MM.1S (cell line): ENCODE data around the gene WDFY1.

Source experiments
- DNase-seq: peaks from one replicate; pipeline ENCODE4 v3.0.0-alpha.2; 2015
- H2AFZ ChIP-seq: fragments of 300-600 bp; sonication (generic); 2 replicates; pipeline ENCODE4 v1.6.0; 2016; ENCODE audit warnings: antibody characterized with exemption, low read length
- H3F3A ChIP-seq: fragments of 300-600 bp; sonication (generic); 2 replicates; pipeline ENCODE4 v1.6.1; 2016; ENCODE audit warnings: mild to moderate bottlenecking, antibody characterized with exemption, low read length, moderate library complexity, mixed read lengths; ENCODE audit not compliant: insufficient read depth
- H3K27ac ChIP-seq: fragments of 300-600 bp; sonication (generic); 2 replicates; pipeline ENCODE4 v1.5.1; 2016; ENCODE audit warnings: mild to moderate bottlenecking, low read length
- H3K27me3 ChIP-seq: fragments of 300-600 bp; sonication (generic); replicated peaks from 2 replicates; pipeline ENCODE4 v1.6.0; 2016; ENCODE audit warnings: low read length; ENCODE audit not compliant: insufficient read depth
- H3K36me3 ChIP-seq: fragments of 300-600 bp; sonication (generic); replicated peaks from 2 replicates; pipeline ENCODE4 v1.6.1; 2016; ENCODE audit warnings: mild to moderate bottlenecking, low read length, mixed read lengths; ENCODE audit not compliant: insufficient read depth
- H3K4me1 ChIP-seq: fragments of 300-600 bp; sonication (generic); 2 replicates; pipeline ENCODE4 v1.6.1; 2016; ENCODE audit warnings: low read length, mixed read lengths
- H3K4me2 ChIP-seq: fragments of 300-600 bp; sonication (generic); 2 replicates; pipeline ENCODE4 v1.6.0; 2016; ENCODE audit warnings: low read depth, low read length
- H3K4me3 ChIP-seq: fragments of 300-600 bp; sonication (generic); 2 replicates; pipeline ENCODE4 v1.5.1; 2016; ENCODE audit warnings: low read length, mixed read lengths
- H3K79me2 ChIP-seq: fragments of 300-600 bp; sonication (generic); 2 replicates; pipeline ENCODE4 v1.6.1; 2016; ENCODE audit warnings: mixed run types, low read length, mixed read lengths
- H3K9ac ChIP-seq: fragments of 300-600 bp; sonication (generic); 2 replicates; pipeline ENCODE4 v1.6.1; 2016; ENCODE audit warnings: low read length, mixed read lengths
- H3K9me2 ChIP-seq: fragments of 300-600 bp; sonication (generic); replicated peaks from 2 replicates; pipeline ENCODE4 v1.6.1; 2016; ENCODE audit warnings: mild to moderate bottlenecking, low read length, mixed read lengths; ENCODE audit not compliant: insufficient read depth
- H3K9me3 ChIP-seq: fragments of 300-600 bp; sonication (generic); replicated peaks from 2 replicates; pipeline ENCODE4 v1.6.1; 2016; ENCODE audit warnings: mild to moderate bottlenecking, low read length, mixed read lengths; ENCODE audit not compliant: insufficient read depth
- H4K20me1 ChIP-seq: fragments of 300-600 bp; sonication (generic); 2 replicates; pipeline ENCODE4 v1.6.1; 2016; ENCODE audit warnings: mild to moderate bottlenecking, low read length, moderate library complexity, mixed read lengths; ENCODE audit not compliant: insufficient read depth
- EZH2 ChIP-seq: fragments of 300-600 bp; sonication (generic); optimal IDR thresholded peaks from 2 replicates; pipeline ENCODE3; 2017; ENCODE audit warnings: low read depth, mild to moderate bottlenecking, antibody characterized with exemption, low read length, mixed read lengths
- EZH2phosphoT487 ChIP-seq: fragments of 300-600 bp; sonication (generic); IDR thresholded peaks from 2 replicates; pipeline ENCODE4 v1.6.1; 2018; ENCODE audit warnings: antibody characterized with exemption, low read length
- TF ChIP-seq, protein P1 (sequence below): fragments of 300-600 bp; sonication (generic); IDR thresholded peaks from 2 replicates; pipeline ENCODE4 v1.5.1; 2016; ENCODE audit warnings: antibody characterized with exemption, low read length, mixed read lengths

The WDFY1 gene

DNA sequence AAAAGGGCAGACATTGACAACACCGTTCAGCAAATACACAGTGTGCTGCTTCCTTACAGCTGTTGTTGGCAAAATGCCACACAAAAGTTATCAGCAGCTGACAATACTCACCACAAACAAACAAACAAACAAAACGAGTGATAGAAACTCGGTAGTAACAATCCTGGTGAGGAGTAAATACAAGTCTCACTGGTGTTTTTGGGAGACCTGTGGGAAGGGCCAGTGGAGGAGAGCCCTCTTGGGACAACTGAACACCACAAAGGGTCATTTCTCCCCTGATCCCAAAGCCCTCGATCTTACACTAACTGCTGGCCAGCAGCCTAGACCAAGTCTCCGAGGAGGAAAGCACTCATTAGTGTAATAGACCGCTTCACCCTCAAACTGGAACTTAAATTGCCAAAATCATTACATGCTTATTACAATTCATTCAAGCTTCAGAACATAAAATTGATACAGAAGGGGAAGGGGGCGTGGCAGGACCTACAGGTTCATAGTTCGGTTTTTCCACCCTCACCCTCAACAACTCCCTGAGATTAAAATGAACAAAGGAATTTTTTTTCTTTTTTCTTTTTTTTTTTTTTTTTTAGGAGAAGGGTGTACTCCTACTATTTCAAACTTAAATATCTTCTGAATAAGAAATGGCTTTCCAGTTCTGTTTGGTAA, 112.8 kb downstream of the WDFY1 start:
- H3K4me2 ChIP-seq, result no peak overlapping the region
- peaks cover 85% of the 10 kb centered on the region for H3K79me2 ChIP-seq
- peaks cover 6% of the 10 kb centered on the region for H3F3A ChIP-seq
- H3K9ac ChIP-seq, result no peak overlapping the region
- no peak for DNase-seq
- H2AFZ ChIP-seq, result no peak overlapping the region
- H3K27me3 ChIP-seq, result no peaks in the 10 kb centered on the region
- no peaks in the 10 kb centered on the region for H3K36me3 ChIP-seq
- H3K4me3 ChIP-seq, result no peak overlapping the region
- no peaks in the 10 kb centered on the region; the same call in 1 of the 2 replicates for H4K20me1 ChIP-seq
- H3K27ac ChIP-seq, result no peak overlapping the region
- no peaks in the 10 kb centered on the region for H3K9me2 ChIP-seq
- TF ChIP-seq EZH2phosphoT487 (no peak), EZH2 (no peak)
- TF ChIP-seq, protein P1, sequence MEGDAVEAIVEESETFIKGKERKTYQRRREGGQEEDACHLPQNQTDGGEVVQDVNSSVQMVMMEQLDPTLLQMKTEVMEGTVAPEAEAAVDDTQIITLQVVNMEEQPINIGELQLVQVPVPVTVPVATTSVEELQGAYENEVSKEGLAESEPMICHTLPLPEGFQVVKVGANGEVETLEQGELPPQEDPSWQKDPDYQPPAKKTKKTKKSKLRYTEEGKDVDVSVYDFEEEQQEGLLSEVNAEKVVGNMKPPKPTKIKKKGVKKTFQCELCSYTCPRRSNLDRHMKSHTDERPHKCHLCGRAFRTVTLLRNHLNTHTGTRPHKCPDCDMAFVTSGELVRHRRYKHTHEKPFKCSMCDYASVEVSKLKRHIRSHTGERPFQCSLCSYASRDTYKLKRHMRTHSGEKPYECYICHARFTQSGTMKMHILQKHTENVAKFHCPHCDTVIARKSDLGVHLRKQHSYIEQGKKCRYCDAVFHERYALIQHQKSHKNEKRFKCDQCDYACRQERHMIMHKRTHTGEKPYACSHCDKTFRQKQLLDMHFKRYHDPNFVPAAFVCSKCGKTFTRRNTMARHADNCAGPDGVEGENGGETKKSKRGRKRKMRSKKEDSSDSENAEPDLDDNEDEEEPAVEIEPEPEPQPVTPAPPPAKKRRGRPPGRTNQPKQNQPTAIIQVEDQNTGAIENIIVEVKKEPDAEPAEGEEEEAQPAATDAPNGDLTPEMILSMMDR, result no peak
- 0 out of 2 replicates have a peak, but pooled peaks cover 9% of the 10 kb centered on the region for H3K4me1 ChIP-seq
- H3K9me3 ChIP-seq, result no peaks in the 10 kb centered on the region

DNA sequence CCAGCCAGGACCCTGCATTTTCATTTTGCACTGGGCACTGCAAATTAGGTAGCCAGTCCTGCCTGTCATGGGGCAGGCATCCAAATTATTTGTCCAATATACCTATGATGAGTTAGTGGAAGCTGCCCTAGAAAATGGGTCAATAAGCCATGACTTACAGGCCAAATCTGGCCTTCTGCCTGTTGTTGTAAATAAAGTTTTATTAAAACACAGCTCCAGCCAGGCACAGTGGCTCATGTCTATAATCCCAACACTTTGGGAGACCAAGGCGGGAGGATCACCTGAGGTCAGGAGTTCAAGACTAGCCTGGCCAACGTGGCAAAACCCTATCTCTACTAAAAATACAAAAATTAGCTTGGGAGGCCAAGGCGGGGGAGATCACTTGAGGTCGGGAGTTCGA, 116.0 kb downstream of the WDFY1 start:
- Histone ChIP-seq H3F3A (no peaks in the 10 kb centered on the region), H3K36me3 (no peaks in the 10 kb centered on the region), H3K9ac (no peak overlapping the region), H3K4me1 (0 out of 2 replicates have a peak, but pooled peaks cover 4% of the 10 kb centered on the region), H3K4me3 (no peak overlapping the region), H4K20me1 (no peaks in the 10 kb centered on the region; the same call in 1 of the 2 replicates), H3K9me3 (no peaks in the 10 kb centered on the region), H3K27ac (no peak overlapping the region), H3K4me2 (no peak overlapping the region), H2AFZ (no peak overlapping the region), H3K79me2 (peaks cover 88% of the 10 kb centered on the region), H3K9me2 (no peaks in the 10 kb centered on the region), H3K27me3 (no peaks in the 10 kb centered on the region)
- TF ChIP-seq EZH2 (no peak), EZH2phosphoT487 (no peak)
- TF ChIP-seq, protein P1, result no peak
- no peak for DNase-seq

DNA sequence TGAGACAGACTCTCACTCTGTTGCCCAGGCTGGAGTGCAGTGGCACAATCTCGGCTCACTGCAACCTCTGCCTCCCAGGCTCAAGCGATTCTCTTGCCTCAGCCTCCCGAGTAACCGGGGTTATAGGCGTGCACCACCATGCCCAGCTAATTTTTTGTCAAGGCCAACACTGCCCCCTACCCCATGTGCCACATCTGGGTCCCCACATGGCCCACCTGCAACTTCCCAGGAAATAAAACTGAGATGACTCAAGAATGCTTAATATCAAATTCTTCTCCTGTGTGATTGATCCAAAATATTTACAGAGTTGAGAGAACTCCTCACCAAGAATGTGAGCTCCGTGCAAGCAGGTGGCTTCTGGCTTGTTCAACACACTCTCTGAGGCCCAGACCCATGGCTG, 116.8 kb downstream of the WDFY1 start:
- H3K27me3 ChIP-seq, result no peaks in the 10 kb centered on the region
- no peak overlapping the region for H3K27ac ChIP-seq
- no peak overlapping the region for H3K9ac ChIP-seq
- H3K36me3 ChIP-seq, result no peaks in the 10 kb centered on the region
- 0 out of 2 replicates have a peak, but pooled peaks cover 4% of the 10 kb centered on the region for H3K4me1 ChIP-seq
- H4K20me1 ChIP-seq, result no peaks in the 10 kb centered on the region
- no peak overlapping the region for H3K4me3 ChIP-seq
- H3K9me3 ChIP-seq, result no peaks in the 10 kb centered on the region
- TF ChIP-seq EZH2phosphoT487 (no peak), EZH2 (no peak)
- H3K4me2 ChIP-seq, result no peak overlapping the region
- H3K79me2 ChIP-seq, result peaks cover 89% of the 10 kb centered on the region
- no peaks in the 10 kb centered on the region for H3F3A ChIP-seq
- no peak for DNase-seq
- no peaks in the 10 kb centered on the region for H3K9me2 ChIP-seq
- H2AFZ ChIP-seq, result no peak overlapping the region

DNA sequence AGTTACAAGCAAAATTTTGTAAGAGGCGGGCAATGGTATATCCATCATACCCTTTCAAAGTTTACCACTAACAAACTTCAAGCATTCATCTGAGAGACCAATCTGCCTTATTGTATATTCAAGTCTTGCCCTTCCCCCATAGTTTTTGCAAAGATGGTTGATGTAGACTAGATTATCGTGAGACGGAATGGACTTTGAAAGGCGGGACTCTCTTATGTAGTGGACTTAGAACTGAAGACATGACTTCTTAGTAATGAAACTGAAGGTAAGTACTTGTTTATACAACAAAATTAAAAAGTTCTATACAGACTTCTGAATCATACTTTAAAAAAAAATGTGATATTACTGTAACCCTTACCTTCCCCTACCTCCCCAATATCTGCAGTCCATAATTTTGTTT, 118.1 kb downstream of the WDFY1 start:
- Histone ChIP-seq H4K20me1 (no peaks in the 10 kb centered on the region), H3K9me3 (no peaks in the 10 kb centered on the region), H3F3A (no peaks in the 10 kb centered on the region), H3K79me2 (peaks cover 86% of the 10 kb centered on the region), H3K27me3 (no peaks in the 10 kb centered on the region), H3K36me3 (no peaks in the 10 kb centered on the region), H2AFZ (no peak overlapping the region), H3K27ac (no peak overlapping the region), H3K4me3 (no peak overlapping the region), H3K4me1 (no peaks in the 10 kb centered on the region), H3K9me2 (no peaks in the 10 kb centered on the region), H3K4me2 (no peak overlapping the region), H3K9ac (no peak overlapping the region)
- TF ChIP-seq, protein P1, result no peak
- DNase-seq, result no peak
